ENCODE data around the gene DNAJC3. TPM values are rescaled to one million over a fixed set of nuclear protein-coding genes. Genes with fewer than 3 reads are reported as not detected.

Gene DNAJC3
- total RNA-seq, 4 donors from 2014 or later: 49.1 to 73.3 (median 53.1) TPM

Small RNA genes within 50 kb of the gene (small RNA-seq; reads per million reads assigned to genes)
- 0 reads per million in 4 donors for gene HMGN1P24

Other genes with a start within 250 kb of the DNAJC3 start
- gene CLDN10, start 124.4 kb upstream of the DNAJC3 start, total RNA-seq: 10 to 100 TPM in 1 of 4 donors, under 1 TPM in 1, not detected in 2; 0.81 to 16.8 TPM
- 10 to 100 TPM; 17.7 to 39.1 (median 28.6) TPM for gene DZIP1, start 32.4 kb upstream of the DNAJC3 start, total RNA-seq